Smooth muscle cell of the coronary artery (primary cell): Measurements from ENCODE around the gene PGAM2. TPM values are rescaled to one million over a fixed set of nuclear protein-coding genes. Genes with fewer than 3 reads are reported as not detected.

Source experiments
- total RNA-seq: library from RNA; depleted of rRNA; stranded (reverse); fragments of >200 nt; gene quantifications from 2 replicates; pipeline ENCODE4 v1.2.3, GENCODE V29; 2014; ENCODE audit warnings: low replicate concordance

Gene PGAM2
- total RNA-seq, result 0.75 and 2.5 TPM in 2 replicates

GRCh38 chr7:44065431-44066110, at the start of gene PGAM2:
Gene PGAM2 (minus strand): TSS chr7:44065567. CDS start chr7:44065529, 38 bp downstream.

DNA sequence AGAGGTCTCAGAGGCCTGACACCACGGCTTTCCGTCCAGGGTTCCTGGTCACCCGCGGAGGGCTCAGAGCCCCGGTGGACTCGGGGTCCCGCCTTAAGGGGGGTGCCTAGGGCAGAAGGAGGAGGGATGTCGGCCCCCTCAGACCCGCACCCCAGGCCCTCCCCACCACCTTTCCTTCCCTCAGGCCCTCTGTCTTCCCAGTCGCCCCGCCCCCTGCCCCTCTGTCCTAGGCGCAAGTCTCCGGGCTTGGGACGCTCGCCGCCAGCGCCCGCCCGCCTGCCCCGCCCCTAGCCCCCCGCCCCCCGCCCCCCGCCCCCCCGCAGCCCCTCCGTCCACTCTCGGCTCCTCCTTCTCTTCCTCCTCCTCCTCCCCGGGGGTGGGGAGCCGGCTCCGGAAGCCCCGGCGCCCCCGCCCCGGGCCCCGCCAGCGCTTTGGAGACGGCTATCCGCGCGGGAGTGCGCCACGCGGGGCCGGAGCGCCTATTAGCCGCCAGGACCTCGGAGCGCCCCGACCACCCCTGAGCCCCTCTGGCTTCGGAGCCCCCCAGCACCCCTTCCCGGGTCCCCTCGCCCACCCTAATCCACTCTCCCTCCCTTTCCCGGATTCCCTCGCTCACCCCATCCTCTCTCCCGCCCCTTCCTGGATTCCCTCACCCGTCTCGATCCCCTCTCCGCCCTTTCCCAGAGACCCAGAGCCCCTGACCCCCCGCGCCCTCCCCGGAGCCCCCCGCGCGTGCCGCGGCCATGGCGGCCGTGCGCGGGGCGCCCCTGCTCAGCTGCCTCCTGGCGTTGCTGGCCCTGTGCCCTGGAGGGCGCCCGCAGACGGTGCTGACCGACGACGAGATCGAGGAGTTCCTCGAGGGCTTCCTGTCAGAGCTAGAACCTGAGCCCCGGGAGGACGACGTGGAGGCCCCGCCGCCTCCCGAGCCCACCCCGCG, 38.8 kb upstream of the PGAM2 start, which contains the start of gene AEBP1:
Gene AEBP1 (plus strand): TSS at position 423 of the 937 bp plus-strand sequence. CDS start 321 bp downstream, at position 744.

GRCh38 chr7:44044315-44045225, 20.8 kb downstream of the PGAM2 start, which contains the start of gene DBNL:
Gene DBNL (plus strand): TSS chr7:44044702. CDS start chr7:44044738, 36 bp downstream.

Other genes with a start within 250 kb of the PGAM2 start
- gene MRPS24, start 196.1 kb downstream of the PGAM2 start, total RNA-seq, result 82.7 and 98.8 TPM in 2 replicates
- gene URGCP, start 159.0 kb downstream of the PGAM2 start, total RNA-seq, result 24.8 and 25.4 TPM in 2 replicates
- 8.4 and 12.1 TPM in 2 replicates for gene UBE2D4, start 139.1 kb downstream of the PGAM2 start, total RNA-seq
- not detected in 2 replicates for gene SPDYE1, start 67.7 kb downstream of the PGAM2 start, total RNA-seq
- gene DBNL, start 20.9 kb downstream of the PGAM2 start, total RNA-seq, result 171 and 262 TPM in 2 replicates
- 8.6 and 15.2 TPM in 2 replicates for gene POLM, start 17.0 kb upstream of the PGAM2 start, total RNA-seq
- gene AEBP1, start 38.8 kb upstream of the PGAM2 start, total RNA-seq, result 80.0 and 122 TPM in 2 replicates
- 72.0 and 80.7 TPM in 2 replicates for gene POLD2, start 58.0 kb upstream of the PGAM2 start, total RNA-seq
- 0.82 TPM in 1 of 2 replicates, not detected in the other for gene MYL7, start 75.8 kb upstream of the PGAM2 start, total RNA-seq
- gene GCK, start 123.9 kb upstream of the PGAM2 start, total RNA-seq, result 0.60 and 1.6 TPM in 2 replicates
- 41.7 and 128 TPM in 2 replicates for gene YKT6, start 135.4 kb upstream of the PGAM2 start, total RNA-seq